H9 (cell line): ENCODE data around the gene ZFPL1. TPM values are rescaled to one million over a fixed set of nuclear protein-coding genes. Genes with fewer than 3 reads are reported as not detected.
A peak's percentile ranks its signal among the peaks of the same experiment; 100 is the strongest.

Source experiments
- DNase-seq: peaks from one replicate; pipeline ENCODE4 v3.0.0-alpha.2; 2017
- H2AFZ ChIP-seq: one replicate; pipeline ENCODE4 v1.6.1; 2013; ENCODE audit warnings: mild to moderate bottlenecking, low read length, control low read depth, moderate library complexity
- H2AK5ac ChIP-seq: 2 replicates; pipeline ENCODE4 v1.6.1; 2013; ENCODE audit warnings: low read length, control low read depth, mixed read lengths; ENCODE audit not compliant: insufficient read length
- H2BK120ac ChIP-seq: one replicate; pipeline ENCODE4 v1.6.1; 2013; ENCODE audit warnings: low read depth, mild to moderate bottlenecking, low read length, control low read depth, inconsistent platforms; ENCODE audit not compliant: poor library complexity, severe bottlenecking
- H2BK12ac ChIP-seq: 2 replicates; pipeline ENCODE4 v1.6.1; 2013; ENCODE audit warnings: low read length, control low read depth, mixed read lengths, low read depth; ENCODE audit not compliant: insufficient read length
- H2BK15ac ChIP-seq: 2 replicates; pipeline ENCODE4 v1.6.1; 2013; ENCODE audit warnings: low read depth, low read length, control low read depth
- H2BK20ac ChIP-seq: one replicate; pipeline ENCODE4 v1.6.1; 2013; ENCODE audit warnings: low read depth, mild to moderate bottlenecking, low read length, control low read depth, inconsistent platforms; ENCODE audit not compliant: poor library complexity, severe bottlenecking
- H2BK5ac ChIP-seq: 2 replicates; pipeline ENCODE4 v1.6.1; 2013; ENCODE audit warnings: low read length, control low read depth, mixed read lengths; ENCODE audit not compliant: insufficient read length
- H3K14ac ChIP-seq: 2 replicates; pipeline ENCODE4 v1.6.1; 2013; ENCODE audit warnings: low read length, control low read depth; ENCODE audit not compliant: insufficient read depth
- H3K18ac ChIP-seq: 2 replicates; pipeline ENCODE4 v1.6.1; 2013; ENCODE audit warnings: low read depth, mild to moderate bottlenecking, mixed read lengths, low read length, control low read depth; ENCODE audit not compliant: insufficient read length
- H3K23ac ChIP-seq: 2 replicates; pipeline ENCODE4 v1.6.1; 2013; ENCODE audit warnings: low read length, control low read depth, mixed read lengths, low read depth; ENCODE audit not compliant: insufficient read length
- H3K23me2 ChIP-seq: 2 replicates; pipeline ENCODE4 v1.6.1; 2013; ENCODE audit warnings: low read depth, mild to moderate bottlenecking, mixed read lengths, low read length, control low read depth; ENCODE audit not compliant: insufficient read length, poor library complexity, severe bottlenecking
- H3K27ac ChIP-seq: 2 replicates; pipeline ENCODE4 v1.5.1; 2013; ENCODE audit warnings: low read length, control low read depth, mixed read lengths, low read depth; ENCODE audit not compliant: insufficient read length
- H3K27me3 ChIP-seq: 2 replicates; pipeline ENCODE4 v1.6.1; 2013; ENCODE audit warnings: low read length, control low read depth, inconsistent platforms; ENCODE audit not compliant: insufficient read depth
- H3K4ac ChIP-seq: 2 replicates; pipeline ENCODE4 v1.6.1; 2013; ENCODE audit warnings: low read depth, mild to moderate bottlenecking, control low read depth, inconsistent platforms, low read length, moderate library complexity
- H3K4me1 ChIP-seq: 2 replicates; pipeline ENCODE4 v1.6.1; 2013; ENCODE audit warnings: low read length, control low read depth, inconsistent platforms; ENCODE audit not compliant: insufficient read depth
- H3K4me2 ChIP-seq: 2 replicates; pipeline ENCODE4 v1.6.1; 2013; ENCODE audit warnings: low read length, control low read depth, mixed read lengths; ENCODE audit not compliant: insufficient read length, insufficient read depth
- H3K56ac ChIP-seq: 2 replicates; pipeline ENCODE4 v1.6.1; 2013; ENCODE audit warnings: low read depth, mild to moderate bottlenecking, mixed read lengths, low read length, control low read depth; ENCODE audit not compliant: insufficient read length
- H3K79me1 ChIP-seq: 2 replicates; pipeline ENCODE4 v1.6.1; 2013; ENCODE audit warnings: low read depth, mild to moderate bottlenecking, moderate library complexity, low read length, control low read depth, inconsistent platforms; ENCODE audit not compliant: insufficient read depth, poor library complexity, severe bottlenecking
- H3K79me2 ChIP-seq: 2 replicates; pipeline ENCODE4 v1.6.1; 2013; ENCODE audit warnings: low read length, control low read depth, inconsistent platforms; ENCODE audit not compliant: insufficient read depth
- H3K9ac ChIP-seq: 2 replicates; pipeline ENCODE4 v1.6.1; 2013; ENCODE audit warnings: low read length, control low read depth, mixed read lengths; ENCODE audit not compliant: insufficient read length; ENCODE audit errors: extremely low read depth
- H3K9me3 ChIP-seq: one replicate; pipeline ENCODE4 v1.6.1; 2013; ENCODE audit warnings: low read depth, low read length, inconsistent platforms; ENCODE audit not compliant: control insufficient read depth
- H3T11ph ChIP-seq: one replicate; pipeline ENCODE4 v1.6.1; 2013; ENCODE audit warnings: mild to moderate bottlenecking, low read length, control low read depth, inconsistent platforms
- H4K20me1 ChIP-seq: one replicate; pipeline ENCODE4 v1.6.1; 2013; ENCODE audit not compliant: control insufficient read depth, insufficient read length, insufficient read depth
- H4K5ac ChIP-seq: 2 replicates; pipeline ENCODE4 v1.6.1; 2013; ENCODE audit warnings: low read depth, mild to moderate bottlenecking, mixed read lengths, low read length, control low read depth; ENCODE audit not compliant: insufficient read length
- H4K8ac ChIP-seq: replicated peaks from 2 replicates; pipeline ENCODE4 v1.6.1; 2013; ENCODE audit warnings: low read length, control low read depth, mixed read lengths, low read depth; ENCODE audit not compliant: insufficient read length
- H4K91ac ChIP-seq: 2 replicates; pipeline ENCODE4 v1.6.1; 2013; ENCODE audit warnings: low read depth, mild to moderate bottlenecking, moderate library complexity, mixed read lengths, low read length, control low read depth; ENCODE audit not compliant: insufficient read length
- H3K27ac Mint-ChIP-seq, 3 experiments: 2 replicates in 2 of 3; 3 replicates in 1 of 3; pipeline ENCODE4 v1.8.0; 2020 to 2021; ENCODE audit warnings: mixed read lengths in 3 of 3, mild to moderate bottlenecking in 1 of 3, moderate library complexity in 1 of 3
- H3K27me3 Mint-ChIP-seq: 2 replicates; pipeline ENCODE4 v1.8.0; 2021; ENCODE audit warnings: low read depth, mild to moderate bottlenecking, moderate library complexity, mixed read lengths
- H3K36me3 Mint-ChIP-seq, 3 experiments: 2 replicates in 2 of 3; 3 replicates in 1 of 3; pipeline ENCODE4 v1.8.0; 2020 to 2021; ENCODE audit warnings: low read depth in 3 of 3, mixed read lengths in 3 of 3; ENCODE audit not compliant: insufficient read depth in 1 of 3
- H3K4me1 Mint-ChIP-seq, 2 experiments: 2 replicates each; pipeline ENCODE4 v1.8.0; 2020; ENCODE audit warnings: mixed read lengths in 2 of 2
- H3K4me3 Mint-ChIP-seq, 2 experiments: 2 replicates in 1 of 2; 3 replicates in 1 of 2; pipeline ENCODE4 v1.8.0; 2020 to 2021; ENCODE audit warnings: mild to moderate bottlenecking in 2 of 2, mixed read lengths in 2 of 2, moderate library complexity in 1 of 2
- H3K9me3 Mint-ChIP-seq, 2 experiments: 2 replicates in 1 of 2; 3 replicates in 1 of 2; pipeline ENCODE4 v1.8.0; 2020; ENCODE audit warnings: mild to moderate bottlenecking in 2 of 2, mixed read lengths in 2 of 2, moderate library complexity in 1 of 2
- CTCF ChIP-seq: fragments of 200-600 bp; sonication (generic); conservative IDR thresholded peaks from 3 replicates; pipeline ENCODE4 v1.8.0; 2021; ENCODE audit warnings: antibody characterized with exemption, mild to moderate bottlenecking
- WGBS: extraction: QIAGEN DNeasy Blood & Tissue Kit; methylation state at CpG from one replicate; pipeline ENCODE4 v1.1.7; 2013; ENCODE audit warnings: missing lambda C conversion rate, low lambda C conversion rate, mixed read lengths; ENCODE audit not compliant: insufficient read length; ENCODE audit errors: extremely low coverage; 5-methylcytosine and 5-hydroxymethylcytosine counted together
- total RNA-seq: library from RNA; stranded (reverse); gene quantifications from 2 replicates; pipeline ENCODE4 v1.2.1, GENCODE V29; 2021

The ZFPL1 gene
- total RNA-seq, 1 experiment from 2014 or later = 24.2 TPM

DNA sequence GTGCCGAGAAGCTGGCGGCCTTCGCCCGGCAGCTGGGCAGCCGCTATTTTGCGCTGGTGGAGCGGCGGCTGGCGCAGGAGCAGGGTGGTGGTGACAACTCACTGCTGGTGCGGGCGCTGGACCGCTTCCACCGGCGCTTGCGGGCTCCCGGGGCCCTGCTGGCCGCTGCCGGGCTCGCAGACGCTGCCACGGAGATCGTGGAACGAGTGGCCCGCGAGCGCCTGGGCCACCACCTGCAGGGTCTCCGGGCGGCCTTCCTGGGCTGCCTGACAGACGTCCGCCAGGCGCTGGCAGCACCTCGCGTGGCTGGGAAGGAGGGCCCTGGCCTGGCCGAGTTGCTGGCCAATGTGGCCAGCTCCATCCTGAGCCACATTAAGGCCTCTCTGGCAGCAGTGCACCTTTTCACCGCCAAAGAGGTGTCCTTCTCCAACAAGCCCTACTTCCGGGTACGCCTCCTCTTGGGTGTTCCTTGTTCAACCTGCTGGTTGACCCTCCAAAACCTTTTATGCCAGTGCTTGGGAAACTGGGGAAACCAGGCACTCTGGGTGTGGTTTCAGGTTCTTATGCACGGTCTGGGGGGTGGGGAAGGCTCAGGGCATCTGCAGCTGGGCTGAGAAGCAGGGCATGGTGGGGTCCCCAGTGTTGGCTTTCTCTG, 24.6 kb downstream of the ZFPL1 start:
- Histone ChIP-seq H3K56ac (no peak overlapping the region), H4K20me1 (no peaks in the 10 kb centered on the region), H3K4me2 (no peak overlapping the region), H4K8ac (no peak overlapping the region), H2BK12ac (no peak overlapping the region), H2BK120ac (no peak overlapping the region), H3K23ac (no peak overlapping the region), H4K91ac (no peak overlapping the region), H3T11ph (no peak overlapping the region), H4K5ac (no peak overlapping the region), H3K27ac (no peak overlapping the region), H3K9ac (no peak overlapping the region), H3K79me2 (no peaks in the 10 kb centered on the region), H2BK5ac (no peak overlapping the region), H3K4me1 (no peaks in the 10 kb centered on the region), H2BK15ac (no peak overlapping the region), H2AFZ (no peak overlapping the region), H2AK5ac (no peak overlapping the region), H3K27me3 (no peaks in the 10 kb centered on the region), H3K14ac (no peak overlapping the region), H3K9me3 (no peaks in the 10 kb centered on the region), H3K23me2 (peaks cover 13% of the 10 kb centered on the region), H3K4ac (no peak overlapping the region), H3K79me1 (no peaks in the 10 kb centered on the region), H2BK20ac (no peak overlapping the region), H3K18ac (no peak overlapping the region)
- Mint-ChIP-seq H3K36me3 (peaks cover 2 to 12% (median 9%) of the 10 kb centered on the region in 3 experiments; a peak in 6 of 7 replicates), H3K9me3 (no peaks in the 10 kb centered on the region), H3K27me3 (no peaks in the 10 kb centered on the region), H3K4me3 (no peak overlapping the region), H3K4me1 (peaks cover 14 to 19% of the 10 kb centered on the region in 2 experiments), H3K27ac (no peak overlapping the region)
- WGBS = no CpG with 5 or more reads among the region's 38 CpGs
- TF ChIP-seq CTCF = no peak
- DNase-seq = peak; percentile 31
